IgD-negative memory B cell (primary cell): ENCODE measurements around the gene STXBP4. TPM values are rescaled to one million over a fixed set of nuclear protein-coding genes. Genes with fewer than 3 reads are reported as not detected.
A peak's percentile ranks its signal among the peaks of the same experiment; 100 is the strongest.

Source experiments
- H3K27ac Mint-ChIP-seq, 3 donors: one replicate each; pipeline ENCODE4 v1.8.0; 2020 to 2022; ENCODE audit warnings: mild to moderate bottlenecking in 3 of 3, mixed read lengths in 3 of 3, moderate library complexity in 1 of 3
- H3K27me3 Mint-ChIP-seq: one replicate; pipeline ENCODE4 v1.8.0; 2021; ENCODE audit warnings: mixed read lengths
- H3K36me3 Mint-ChIP-seq: one replicate; pipeline ENCODE4 v1.8.0; 2020; ENCODE audit warnings: mild to moderate bottlenecking, mixed read lengths
- H3K4me1 Mint-ChIP-seq, 3 donors: one replicate each; pipeline ENCODE4 v1.8.0; 2020 to 2022; ENCODE audit warnings: mixed read lengths in 3 of 3, mild to moderate bottlenecking in 1 of 3
- H3K4me3 Mint-ChIP-seq, 4 donors: one replicate each; pipeline ENCODE4 v1.8.0; 2020 to 2022; ENCODE audit warnings: mild to moderate bottlenecking in 4 of 4, mixed read lengths in 4 of 4, moderate library complexity in 3 of 4
- H3K9me3 Mint-ChIP-seq, 3 donors: one replicate each; pipeline ENCODE4 v1.8.0; 2020 to 2021; ENCODE audit warnings: mixed read lengths in 3 of 3, mild to moderate bottlenecking in 1 of 3
- polyA plus RNA-seq: library from polyadenylated mRNA; unstranded; fragments of 300-500 nt; fragmentation: Illumina TruSeq; gene quantifications from one replicate; pipeline ENCODE4 v1.2.3, GENCODE V29; 2021

The STXBP4 gene
- polyA plus RNA-seq, 1 donor from 2014 or later, result 0.90 TPM

GRCh38 chr17:55174133-55174532, 205.6 kb downstream of the STXBP4 start:
- H3K36me3 Mint-ChIP-seq, result peaks cover 6% of the 10 kb centered on the region
- peaks cover 0 to 6% (median 0%) of the 10 kb centered on the region in 3 donors for H3K9me3 Mint-ChIP-seq
- no peaks in the 10 kb centered on the region for H3K27me3 Mint-ChIP-seq
- no peak overlapping the region for H3K4me3 Mint-ChIP-seq
- no peak overlapping the region for H3K27ac Mint-ChIP-seq
- peaks cover 24 to 30% (median 30%) of the 10 kb centered on the region in 3 donors for H3K4me1 Mint-ChIP-seq

- peak overlapping the region in 2 of 4 donors; percentile 10 to 84 for H3K4me3 Mint-ChIP-seq
- no peaks in the 10 kb centered on the region for H3K27me3 Mint-ChIP-seq
- peak overlapping the region in 1 of 3 donors; percentile 0 for H3K27ac Mint-ChIP-seq
- H3K9me3 Mint-ChIP-seq, result peaks cover 0 to 6% (median 0%) of the 10 kb centered on the region in 3 donors
- H3K4me1 Mint-ChIP-seq, result peaks cover 18 to 25% (median 25%) of the 10 kb centered on the region in 3 donors
- peaks cover 12% of the 10 kb centered on the region for H3K36me3 Mint-ChIP-seq
Measured at GRCh38 chr17:55175788-55176427, 207.3 kb downstream of the STXBP4 start.

GRCh38 chr17:55177159-55177854, 208.7 kb downstream of the STXBP4 start:
- peaks cover 0 to 10% (median 0%) of the 10 kb centered on the region in 3 donors for H3K9me3 Mint-ChIP-seq
- no peaks in the 10 kb centered on the region for H3K27me3 Mint-ChIP-seq
- peaks cover 14% of the 10 kb centered on the region for H3K36me3 Mint-ChIP-seq
- no peak overlapping the region for H3K27ac Mint-ChIP-seq
- H3K4me1 Mint-ChIP-seq, result peaks cover 18 to 20% (median 19%) of the 10 kb centered on the region in 3 donors
- no peak overlapping the region for H3K4me3 Mint-ChIP-seq

GRCh38 chr17:55177855-55178217, 209.3 kb downstream of the STXBP4 start:
- Mint-ChIP-seq H3K4me1 (peaks cover 14 to 16% (median 16%) of the 10 kb centered on the region in 3 donors), H3K36me3 (peaks cover 14% of the 10 kb centered on the region), H3K27ac (no peak overlapping the region), H3K27me3 (peaks cover 1% of the 10 kb centered on the region), H3K4me3 (no peak overlapping the region), H3K9me3 (peaks cover 0 to 14% (median 3%) of the 10 kb centered on the region in 3 donors)

- Mint-ChIP-seq H3K9me3 (peaks cover 0 to 6% (median 3%) of the 10 kb centered on the region in 3 donors), H3K36me3 (peaks cover 2% of the 10 kb centered on the region), H3K4me3 (no peak overlapping the region), H3K27ac (no peak overlapping the region), H3K27me3 (peaks cover 1% of the 10 kb centered on the region), H3K4me1 (no peaks in the 10 kb centered on the region)
Measured at GRCh38 chr17:55186937-55187770, 218.6 kb downstream of the STXBP4 start.

GRCh38 chr17:55190748-55191147, 222.2 kb downstream of the STXBP4 start:
- no peaks in the 10 kb centered on the region for H3K9me3 Mint-ChIP-seq
- peaks cover 2% of the 10 kb centered on the region for H3K36me3 Mint-ChIP-seq
- no peak overlapping the region for H3K27ac Mint-ChIP-seq
- no peaks in the 10 kb centered on the region for H3K27me3 Mint-ChIP-seq
- H3K4me3 Mint-ChIP-seq, result no peak overlapping the region
- H3K4me1 Mint-ChIP-seq, result no peaks in the 10 kb centered on the region

GRCh38 chr17:55198690-55199370, 230.3 kb downstream of the STXBP4 start:
- Mint-ChIP-seq H3K4me3 (no peak overlapping the region), H3K36me3 (peaks cover 6% of the 10 kb centered on the region), H3K9me3 (peaks cover 0 to 3% (median 3%) of the 10 kb centered on the region in 3 donors), H3K27me3 (peaks cover 8% of the 10 kb centered on the region), H3K27ac (no peak overlapping the region), H3K4me1 (no peaks in the 10 kb centered on the region)

GRCh38 chr17:55200904-55201303, 232.3 kb downstream of the STXBP4 start:
- Mint-ChIP-seq H3K4me1 (no peaks in the 10 kb centered on the region), H3K9me3 (peaks cover 2 to 10% (median 5%) of the 10 kb centered on the region in 3 donors), H3K27ac (no peak overlapping the region)

GRCh38 chr17:55201308-55201932, 232.9 kb downstream of the STXBP4 start:
- H3K27ac Mint-ChIP-seq, result no peak overlapping the region

More at GRCh38 chr17:55200904-55201303, 232.3 kb downstream of the STXBP4 start:
- peaks cover 6% of the 10 kb centered on the region for H3K36me3 Mint-ChIP-seq
- no peak overlapping the region for H3K4me3 Mint-ChIP-seq
- peaks cover 8% of the 10 kb centered on the region for H3K27me3 Mint-ChIP-seq

GRCh38 chr17:55202896-55203295, 234.3 kb downstream of the STXBP4 start:
- H3K9me3 Mint-ChIP-seq, result peaks cover 2 to 10% (median 5%) of the 10 kb centered on the region in 3 donors
- H3K4me3 Mint-ChIP-seq, result no peak overlapping the region
- no peak overlapping the region for H3K27ac Mint-ChIP-seq
- H3K36me3 Mint-ChIP-seq, result peaks cover 4% of the 10 kb centered on the region
- H3K27me3 Mint-ChIP-seq, result peaks cover 6% of the 10 kb centered on the region
- H3K4me1 Mint-ChIP-seq, result no peaks in the 10 kb centered on the region

More at GRCh38 chr17:55201308-55201932, 232.9 kb downstream of the STXBP4 start:
- Mint-ChIP-seq H3K4me1 (no peaks in the 10 kb centered on the region), H3K9me3 (peaks cover 2 to 10% (median 5%) of the 10 kb centered on the region in 3 donors), H3K27me3 (peaks cover 6% of the 10 kb centered on the region), H3K4me3 (no peak overlapping the region), H3K36me3 (peaks cover 4% of the 10 kb centered on the region)

- H3K27ac Mint-ChIP-seq, result no peak overlapping the region
- peaks cover 2% of the 10 kb centered on the region for H3K27me3 Mint-ChIP-seq
- H3K4me3 Mint-ChIP-seq, result no peak overlapping the region
- peaks cover 0 to 5% (median 0%) of the 10 kb centered on the region in 3 donors for H3K4me1 Mint-ChIP-seq
- H3K36me3 Mint-ChIP-seq, result peaks cover under 1% of the 10 kb centered on the region
- peaks cover 2 to 10% (median 2%) of the 10 kb centered on the region in 3 donors for H3K9me3 Mint-ChIP-seq
Measured at GRCh38 chr17:55208078-55208812, 239.7 kb downstream of the STXBP4 start.

GRCh38 chr17:55210292-55210691, 241.7 kb downstream of the STXBP4 start:
- Mint-ChIP-seq H3K27me3 (no peaks in the 10 kb centered on the region), H3K36me3 (no peaks in the 10 kb centered on the region), H3K4me1 (peaks cover 0 to 5% (median 0%) of the 10 kb centered on the region in 3 donors), H3K9me3 (peaks cover 0 to 3% (median under 1%) of the 10 kb centered on the region in 3 donors), H3K27ac (no peak overlapping the region), H3K4me3 (no peak overlapping the region)

- H3K9me3 Mint-ChIP-seq, result peaks cover 0 to 3% (median 0%) of the 10 kb centered on the region in 3 donors
- peaks cover 0 to 5% (median 0%) of the 10 kb centered on the region in 3 donors for H3K4me1 Mint-ChIP-seq
- H3K4me3 Mint-ChIP-seq, result no peak overlapping the region
- no peaks in the 10 kb centered on the region for H3K36me3 Mint-ChIP-seq
- no peak overlapping the region for H3K27ac Mint-ChIP-seq
- peaks cover 4% of the 10 kb centered on the region for H3K27me3 Mint-ChIP-seq
Measured at GRCh38 chr17:55212880-55213279, 244.3 kb downstream of the STXBP4 start.
